Activated naive CD8-positive, alpha-beta T cell treated with anti-CD3 and anti-CD28 coated beads for 36 hours (primary cell): Measurements from ENCODE around the gene LARP4B. TPM values are rescaled to one million over a fixed set of nuclear protein-coding genes. Genes with fewer than 3 reads are reported as not detected.

Experiments
- DNase-seq: peaks from one replicate; pipeline ENCODE4 v3.0.0; 2021
- H3K27ac Mint-ChIP-seq: one replicate; pipeline ENCODE4 v1.8.0; 2022; ENCODE audit warnings: mild to moderate bottlenecking, moderate library complexity, mixed read lengths
- H3K27me3 Mint-ChIP-seq: one replicate; pipeline ENCODE4 v1.8.0; 2022; ENCODE audit warnings: mild to moderate bottlenecking, mixed read lengths
- H3K36me3 Mint-ChIP-seq: one replicate; pipeline ENCODE4 v1.8.0; 2021; ENCODE audit warnings: mild to moderate bottlenecking, mixed read lengths
- H3K4me1 Mint-ChIP-seq: one replicate; pipeline ENCODE4 v1.8.0; 2021; ENCODE audit warnings: mixed read lengths
- H3K4me3 Mint-ChIP-seq: one replicate; pipeline ENCODE4 v1.8.0; 2022; ENCODE audit warnings: mild to moderate bottlenecking, moderate library complexity, mixed read lengths
- H3K9me3 Mint-ChIP-seq: one replicate; pipeline ENCODE4 v1.8.0; 2022; ENCODE audit warnings: mixed read lengths
- total RNA-seq, 2 experiments: library from RNA; stranded (reverse); gene quantifications; one replicate each; pipeline ENCODE4 v1.2.3, GENCODE V29; 2021

Gene LARP4B
- 100 to 1,000 TPM; 106 to 114 TPM for total RNA-seq

DNA sequence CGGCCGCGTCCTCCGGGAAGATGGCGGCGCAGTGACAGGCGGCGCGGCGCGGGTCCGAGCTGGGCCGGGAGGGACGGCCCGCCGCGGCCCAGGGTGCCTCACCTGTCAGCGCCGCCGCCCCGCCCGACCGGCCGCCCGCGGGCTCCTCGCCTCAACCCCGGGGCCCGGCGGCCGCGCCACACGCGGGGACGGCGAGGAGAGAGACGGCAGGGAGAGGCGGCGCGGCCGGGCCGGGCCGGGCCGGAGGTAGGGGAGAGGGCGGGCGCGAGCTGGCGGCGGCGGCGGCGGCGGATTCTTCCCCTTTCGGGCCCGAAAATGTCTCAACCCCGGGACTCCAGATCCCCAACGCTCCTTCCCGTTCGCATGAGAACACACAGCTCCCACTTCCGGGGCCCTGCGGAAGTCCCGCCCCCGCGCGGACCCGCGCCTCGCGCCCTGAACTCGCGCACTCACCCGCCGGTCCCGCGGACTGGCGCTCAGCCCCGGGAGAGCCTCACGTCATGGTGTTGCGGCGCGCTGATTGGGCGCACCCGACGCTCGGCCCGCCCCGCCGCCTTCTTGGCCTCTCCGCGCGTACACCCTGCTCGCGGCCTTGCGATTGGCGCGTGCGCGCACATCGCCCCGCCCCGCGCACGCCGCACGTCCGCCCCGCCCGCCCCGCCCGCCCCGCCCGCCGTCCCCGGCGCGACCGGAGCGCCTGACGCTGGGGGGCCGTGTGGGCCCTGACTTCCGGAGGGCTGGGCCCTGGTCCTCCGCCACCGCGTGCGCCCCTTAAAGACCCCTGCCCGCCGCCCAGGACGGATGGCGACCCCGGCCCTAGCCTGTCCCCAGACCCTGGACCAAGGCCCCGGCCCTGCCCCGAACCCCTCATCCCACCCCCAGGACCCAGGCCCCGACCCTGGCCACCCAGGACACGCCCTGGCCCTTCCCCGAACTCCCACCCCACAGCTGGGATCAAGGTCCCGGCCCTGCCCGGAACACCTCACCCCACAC, at the start of gene LARP4B:
LARP4B (minus strand) TSS at position 380 of the 993 bp plus-strand sequence. CDS start 45,984 bp downstream, outside the sequence.
- Mint-ChIP-seq H3K27me3 (no peaks in the 10 kb centered on the region), H3K4me1 (peaks cover 33% of the 10 kb centered on the region), H3K9me3 (no peaks in the 10 kb centered on the region), H3K36me3 (peaks cover 25% of the 10 kb centered on the region), H3K27ac (peak within 1 kb of the TSS; percentile 93), H3K4me3 (peak within 1 kb of the TSS; percentile 95)
- DNase-seq: peak; percentile 99

DNA sequence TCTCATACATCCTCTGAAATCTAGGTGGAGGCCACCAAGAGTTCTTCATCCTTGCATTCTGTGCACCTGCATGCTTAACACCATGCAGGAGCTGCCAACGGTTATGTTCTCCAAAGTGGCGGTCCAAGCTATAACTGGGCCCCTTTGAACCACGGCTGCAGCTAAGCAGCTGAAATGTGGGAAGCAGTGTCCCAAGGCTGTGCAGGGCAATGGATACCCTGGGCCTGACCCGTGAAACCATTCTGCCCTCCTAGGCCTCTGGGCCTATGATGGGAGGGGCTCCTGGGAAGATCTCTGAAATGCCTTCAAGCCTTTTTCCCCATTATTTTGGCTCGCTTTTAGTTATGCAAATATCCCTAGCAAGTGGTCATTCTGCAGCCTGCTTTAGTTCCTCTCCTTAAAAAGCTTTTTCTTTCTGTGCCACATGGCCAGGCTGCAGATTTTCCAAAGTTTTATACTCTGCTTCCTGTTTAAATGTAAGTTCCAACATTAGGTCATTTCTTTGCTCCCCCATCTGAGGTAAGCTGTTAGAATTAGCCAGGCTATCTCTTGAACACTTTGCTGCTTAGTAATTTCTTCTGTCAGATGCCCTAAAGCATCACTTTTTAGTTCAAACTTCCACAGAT, 49.1 kb upstream of the LARP4B start:
- Mint-ChIP-seq H3K36me3 (peaks cover 25% of the 10 kb centered on the region), H3K4me1 (no peaks in the 10 kb centered on the region), H3K27me3 (no peaks in the 10 kb centered on the region), H3K4me3 (no peak overlapping the region), H3K27ac (no peak overlapping the region), H3K9me3 (peaks cover 20% of the 10 kb centered on the region)
- no peak for DNase-seq

DNA sequence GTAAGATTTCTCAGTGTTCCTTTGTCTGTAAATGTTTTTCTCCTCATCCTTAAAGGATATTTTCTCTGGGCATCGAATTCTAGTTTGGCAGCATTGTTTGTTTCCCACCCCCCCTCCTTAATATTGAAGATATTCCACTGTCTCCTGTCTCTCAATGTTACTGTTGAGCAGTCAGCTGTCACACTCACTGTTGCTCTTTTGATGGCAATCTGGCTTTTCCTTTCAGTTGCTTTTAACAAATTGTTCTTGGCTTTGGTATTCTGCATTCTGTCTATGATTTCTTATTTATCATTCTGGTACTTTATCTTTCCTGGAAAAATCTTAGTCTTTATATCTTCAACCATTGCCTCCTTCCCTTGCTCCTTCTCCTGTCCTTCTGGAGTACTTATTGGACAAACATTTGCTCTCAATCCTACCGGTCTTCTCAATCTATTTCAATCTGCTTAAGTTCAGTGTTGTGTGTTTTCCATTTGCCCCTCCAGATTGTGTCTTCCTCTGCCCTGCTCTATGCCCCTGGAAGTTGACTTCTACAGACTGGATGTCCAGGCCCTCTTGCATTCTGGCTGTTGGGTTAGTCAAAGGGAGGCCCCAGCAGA, 47.4 kb upstream of the LARP4B start:
- H3K27ac Mint-ChIP-seq: no peak overlapping the region
- no peaks in the 10 kb centered on the region for H3K4me1 Mint-ChIP-seq
- no peak for DNase-seq
- H3K27me3 Mint-ChIP-seq: no peaks in the 10 kb centered on the region
- H3K36me3 Mint-ChIP-seq: peaks cover 25% of the 10 kb centered on the region
- peaks cover 20% of the 10 kb centered on the region for H3K9me3 Mint-ChIP-seq
- no peak overlapping the region for H3K4me3 Mint-ChIP-seq

DNA sequence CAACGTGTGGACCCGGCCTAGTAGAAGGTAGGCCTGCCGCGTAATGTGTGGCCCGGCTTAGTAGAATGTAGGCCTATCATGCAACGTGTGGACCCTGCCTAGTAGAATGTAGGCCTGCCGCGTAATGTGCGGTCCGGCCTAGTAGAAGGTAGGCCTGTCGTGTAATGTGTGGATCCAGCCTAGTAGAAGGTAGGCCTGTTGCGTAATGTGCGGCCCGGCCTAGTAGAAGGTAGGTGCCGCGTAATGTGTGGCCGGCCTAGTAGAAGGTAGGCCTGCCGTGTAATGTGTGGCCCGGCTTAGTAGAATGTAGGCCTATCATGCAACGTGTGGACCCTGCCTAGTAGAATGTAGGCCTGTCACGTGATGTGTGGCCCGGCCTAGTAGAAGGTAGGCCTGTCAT, 44.8 kb upstream of the LARP4B start:
- Mint-ChIP-seq H3K36me3 (peaks cover 25% of the 10 kb centered on the region), H3K9me3 (peaks cover 20% of the 10 kb centered on the region), H3K27me3 (no peaks in the 10 kb centered on the region), H3K4me1 (no peaks in the 10 kb centered on the region), H3K27ac (no peak overlapping the region), H3K4me3 (no peak overlapping the region)
- DNase-seq: no peak

DNA sequence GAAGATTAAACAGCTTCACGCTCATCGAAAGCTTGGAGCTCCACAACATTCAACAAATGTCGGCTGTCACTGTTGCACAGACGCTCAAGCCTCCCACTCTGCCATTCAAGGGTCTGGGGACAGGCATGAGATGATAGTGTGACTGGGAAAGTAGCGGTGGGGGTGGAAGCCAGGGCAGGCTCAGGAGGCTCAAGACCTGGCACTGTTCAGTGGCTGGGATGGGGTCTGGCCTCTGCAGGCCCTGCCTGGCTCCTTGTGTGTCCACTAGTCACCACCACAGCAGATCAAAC, 43.2 kb upstream of the LARP4B start:
- DNase-seq: no peak
- Mint-ChIP-seq H3K4me3 (no peak overlapping the region), H3K27ac (no peak overlapping the region), H3K9me3 (peaks cover 12% of the 10 kb centered on the region), H3K4me1 (no peaks in the 10 kb centered on the region), H3K27me3 (peaks cover 5% of the 10 kb centered on the region), H3K36me3 (peaks cover 17% of the 10 kb centered on the region)

DNA sequence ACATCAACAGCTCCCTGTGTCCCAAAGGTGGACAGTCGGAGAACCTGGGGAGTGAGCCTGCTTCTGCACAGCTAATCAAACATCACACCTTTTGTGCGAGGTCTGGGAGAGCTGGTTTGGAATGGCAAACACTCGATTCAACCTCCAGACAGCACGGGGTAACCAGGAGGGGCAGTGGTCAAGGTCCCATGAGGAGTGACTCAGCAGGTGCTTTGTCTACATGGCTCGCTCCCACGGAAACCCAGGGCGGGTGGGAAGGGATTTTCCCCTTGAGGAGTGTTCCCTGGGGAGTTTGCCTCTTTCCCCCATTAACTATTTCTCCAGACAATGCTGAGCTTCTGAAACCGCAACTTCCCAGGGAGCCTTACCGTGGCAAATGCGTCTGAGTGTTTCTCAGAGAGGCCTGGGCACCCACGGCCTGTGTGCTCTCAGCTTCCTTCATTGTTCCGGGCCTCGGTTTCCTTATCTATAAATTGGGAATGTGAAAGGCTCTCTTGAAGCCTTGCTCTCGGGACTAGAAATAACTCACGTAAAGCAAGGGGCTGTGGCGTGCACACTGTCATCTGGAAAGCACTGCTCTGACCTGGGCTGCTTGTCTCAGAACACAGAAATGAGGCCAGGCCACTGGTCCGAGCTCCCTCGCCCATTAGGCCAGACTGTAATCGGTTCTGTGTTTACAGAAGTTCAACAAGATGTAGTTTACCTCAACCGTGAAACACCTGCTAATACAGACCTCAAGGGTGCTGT, 42.7 kb upstream of the LARP4B start:
- Mint-ChIP-seq H3K4me3 (no peak overlapping the region), H3K9me3 (peaks cover 10% of the 10 kb centered on the region), H3K27me3 (peaks cover 10% of the 10 kb centered on the region), H3K36me3 (peaks cover 12% of the 10 kb centered on the region), H3K4me1 (no peaks in the 10 kb centered on the region), H3K27ac (no peak overlapping the region)
- DNase-seq: no peak

DNA sequence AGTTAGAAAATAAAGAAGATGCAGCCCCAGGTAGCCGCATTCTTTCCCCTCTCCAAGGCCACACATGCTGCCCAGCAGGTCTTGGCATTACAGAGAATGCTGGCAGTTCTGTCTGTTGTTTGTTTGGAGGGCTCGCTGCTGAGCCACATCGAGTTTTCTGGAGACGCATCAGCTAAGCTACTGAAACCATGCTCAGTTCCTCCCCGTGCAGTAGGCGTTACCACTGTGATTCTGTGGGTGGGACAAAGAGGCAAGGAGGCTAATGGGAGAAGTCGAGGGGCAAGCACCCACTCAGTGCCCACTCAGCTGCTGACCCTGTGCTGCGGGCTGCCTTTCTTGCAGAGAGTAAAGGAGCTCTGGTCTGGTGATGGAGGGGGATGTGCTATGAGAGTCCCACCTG, 41.3 kb upstream of the LARP4B start:
- peaks cover 18% of the 10 kb centered on the region for H3K27me3 Mint-ChIP-seq

DNA sequence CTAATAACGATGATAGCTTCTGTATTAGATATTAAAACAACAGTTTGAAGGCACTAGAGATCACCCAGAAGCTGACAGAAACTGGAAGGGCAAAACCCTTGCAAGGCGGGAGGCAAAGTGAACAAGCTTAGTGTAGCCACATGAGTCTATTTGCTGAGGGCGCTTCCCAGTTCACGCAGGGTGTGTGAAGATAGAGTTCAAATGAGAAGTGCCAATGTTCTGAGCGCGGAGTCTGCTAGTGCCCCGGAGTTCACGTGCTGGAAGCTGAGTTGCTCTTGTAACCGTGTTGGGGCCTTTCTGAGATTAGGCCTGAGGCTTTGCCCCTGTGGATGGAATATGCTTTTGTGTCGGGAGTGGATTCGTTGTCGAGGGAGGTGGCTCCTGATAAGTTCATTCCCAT, 40.1 kb upstream of the LARP4B start:
- no peak for DNase-seq
- H3K27me3 Mint-ChIP-seq: peaks cover 18% of the 10 kb centered on the region
- H3K4me1 Mint-ChIP-seq: no peaks in the 10 kb centered on the region
- no peak overlapping the region for H3K27ac Mint-ChIP-seq
- peaks cover 3% of the 10 kb centered on the region for H3K36me3 Mint-ChIP-seq
- no peak overlapping the region for H3K4me3 Mint-ChIP-seq
- H3K9me3 Mint-ChIP-seq: no peaks in the 10 kb centered on the region

More for the DNA sequence above, 41.3 kb upstream of the LARP4B start:
- Mint-ChIP-seq H3K27ac (no peak overlapping the region), H3K36me3 (peaks cover 5% of the 10 kb centered on the region), H3K4me1 (no peaks in the 10 kb centered on the region), H3K4me3 (no peak overlapping the region), H3K9me3 (peaks cover 2% of the 10 kb centered on the region)
- no peak for DNase-seq

DNA sequence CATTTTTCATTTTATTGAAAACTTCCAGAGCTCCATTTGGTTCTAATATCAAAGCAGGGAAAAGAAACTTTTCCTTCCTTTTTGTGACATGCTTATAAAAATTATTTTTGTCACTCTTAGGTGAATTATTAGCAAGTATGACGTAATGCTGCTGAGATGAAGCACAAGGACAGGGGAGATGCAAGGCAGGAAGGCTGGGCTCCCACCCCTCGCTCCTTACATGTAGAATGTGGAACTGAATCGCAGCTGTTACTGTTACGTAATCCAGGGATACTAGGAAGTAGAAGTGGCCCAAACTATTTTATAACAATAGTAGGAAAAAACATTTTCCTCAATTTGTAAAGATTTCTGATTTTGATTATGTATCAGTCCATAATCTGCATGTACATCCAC, 39.6 kb upstream of the LARP4B start:
- no peaks in the 10 kb centered on the region for H3K4me1 Mint-ChIP-seq
- DNase-seq: no peak
- no peaks in the 10 kb centered on the region for H3K9me3 Mint-ChIP-seq
- H3K36me3 Mint-ChIP-seq: no peaks in the 10 kb centered on the region
- no peak overlapping the region for H3K27ac Mint-ChIP-seq
- H3K4me3 Mint-ChIP-seq: no peak overlapping the region
- H3K27me3 Mint-ChIP-seq: peaks cover 18% of the 10 kb centered on the region

DNA sequence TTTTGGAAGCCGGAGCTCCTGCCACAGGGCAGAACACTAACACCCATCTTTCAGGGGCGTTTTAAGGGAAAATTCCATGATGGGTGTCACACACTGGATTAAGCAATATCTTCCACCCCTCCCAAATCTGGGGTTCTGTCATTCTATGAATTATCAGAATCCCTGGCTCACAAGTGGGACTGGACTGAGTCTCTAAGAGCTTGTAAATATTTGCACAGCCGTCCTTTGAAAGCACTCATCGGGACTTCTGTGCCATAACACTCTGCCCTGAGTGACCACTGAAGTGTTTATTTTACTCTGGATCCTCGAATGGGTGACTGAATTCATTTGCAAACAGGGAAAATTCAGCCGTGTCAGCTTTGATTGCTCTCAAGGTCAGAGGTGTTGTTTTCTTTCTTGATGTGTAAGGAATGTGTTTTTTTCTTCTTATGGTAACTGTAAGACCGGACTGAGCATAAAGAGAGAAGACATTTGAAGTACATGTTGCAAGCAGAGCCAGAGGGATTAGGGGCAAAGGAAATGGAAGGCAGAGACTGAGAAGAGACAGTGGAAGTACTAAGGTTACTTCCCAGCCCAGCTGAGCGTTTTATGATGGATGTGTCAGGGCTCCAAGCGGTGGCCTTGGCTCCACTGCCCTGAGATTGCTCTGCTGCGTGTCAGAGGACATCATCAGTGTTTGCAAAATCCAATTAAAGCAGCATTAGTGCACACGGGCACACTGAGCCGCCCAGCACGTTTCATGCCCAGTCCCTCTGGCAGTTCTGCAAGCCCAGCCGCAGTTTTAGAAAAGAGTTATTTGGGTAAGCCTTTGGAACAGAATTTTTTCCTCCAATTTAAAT, 39.0 kb upstream of the LARP4B start:
- Mint-ChIP-seq H3K9me3 (no peaks in the 10 kb centered on the region), H3K36me3 (no peaks in the 10 kb centered on the region), H3K27me3 (peaks cover 18% of the 10 kb centered on the region), H3K27ac (no peak overlapping the region), H3K4me1 (no peaks in the 10 kb centered on the region), H3K4me3 (no peak overlapping the region)
- DNase-seq: no peak

DNA sequence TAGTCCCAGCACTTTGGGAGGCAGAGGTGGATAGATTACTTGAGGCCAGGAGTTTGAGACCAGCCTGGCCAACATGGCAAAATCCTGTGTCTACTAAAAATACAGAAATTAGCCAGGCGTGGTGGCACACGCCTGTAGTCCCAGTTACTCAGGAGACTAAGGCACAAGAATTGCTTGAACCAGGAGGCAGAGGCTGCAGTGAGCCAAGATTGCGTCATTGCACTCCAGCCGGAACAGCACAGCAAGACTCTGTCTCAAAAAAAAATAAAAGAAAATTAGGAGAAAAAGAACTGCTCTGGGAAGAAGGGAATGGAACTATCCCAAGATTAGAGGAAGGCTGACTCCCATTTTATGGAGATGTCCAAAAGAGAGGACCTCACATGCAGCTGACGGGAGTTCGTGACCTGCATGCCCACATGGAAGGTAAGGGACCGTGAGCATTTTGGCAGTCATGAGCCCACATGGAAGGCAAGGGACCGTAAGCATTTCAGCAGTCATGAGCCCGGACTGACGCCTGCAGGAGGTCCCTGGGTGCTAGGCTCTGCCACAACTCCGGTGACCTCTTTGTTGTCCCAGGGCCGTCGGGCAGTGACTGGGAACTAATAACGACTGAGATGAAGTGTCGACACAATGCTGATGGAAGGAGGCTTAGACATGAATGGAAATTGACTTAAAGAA, 38.1 kb upstream of the LARP4B start:
- no peaks in the 10 kb centered on the region for H3K9me3 Mint-ChIP-seq
- H3K27ac Mint-ChIP-seq: no peak overlapping the region
- H3K36me3 Mint-ChIP-seq: no peaks in the 10 kb centered on the region
- peaks cover 18% of the 10 kb centered on the region for H3K27me3 Mint-ChIP-seq
- H3K4me3 Mint-ChIP-seq: no peak overlapping the region
- H3K4me1 Mint-ChIP-seq: no peaks in the 10 kb centered on the region
- DNase-seq: no peak

DNA sequence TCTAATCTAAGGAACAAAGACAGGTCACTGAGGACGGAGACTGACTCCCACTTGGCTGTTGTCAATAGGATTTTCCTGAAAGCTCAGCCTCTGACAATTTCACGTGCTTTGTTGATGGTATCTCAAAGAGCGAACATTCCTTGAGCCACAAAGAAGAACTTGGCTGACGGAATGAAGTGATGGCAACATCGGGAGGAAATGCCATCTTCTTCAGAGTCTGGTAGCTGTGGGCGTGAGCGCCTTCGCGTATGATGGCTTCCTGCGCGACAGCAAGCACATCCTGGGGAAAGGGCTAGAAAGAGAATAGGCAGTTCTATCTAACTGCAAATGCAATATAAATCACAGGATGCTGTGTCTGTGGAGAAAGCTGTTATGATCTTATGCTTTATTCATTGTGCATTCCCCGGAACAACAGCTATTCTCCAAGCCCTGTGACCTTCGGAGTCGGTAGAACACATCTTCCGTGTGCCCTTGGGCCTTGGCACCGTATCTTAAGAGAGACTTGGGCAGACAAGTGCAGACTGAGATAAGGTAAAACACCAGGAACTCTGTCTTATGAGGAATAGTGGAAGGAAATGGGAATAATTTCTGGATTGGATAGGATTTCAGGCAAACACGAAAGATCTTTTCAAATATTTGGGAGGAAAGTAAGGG, 37.2 kb upstream of the LARP4B start:
- Mint-ChIP-seq H3K27me3 (peaks cover 18% of the 10 kb centered on the region), H3K27ac (no peak overlapping the region), H3K9me3 (no peaks in the 10 kb centered on the region), H3K4me1 (no peaks in the 10 kb centered on the region), H3K4me3 (no peak overlapping the region), H3K36me3 (no peaks in the 10 kb centered on the region)
- no peak for DNase-seq

DNA sequence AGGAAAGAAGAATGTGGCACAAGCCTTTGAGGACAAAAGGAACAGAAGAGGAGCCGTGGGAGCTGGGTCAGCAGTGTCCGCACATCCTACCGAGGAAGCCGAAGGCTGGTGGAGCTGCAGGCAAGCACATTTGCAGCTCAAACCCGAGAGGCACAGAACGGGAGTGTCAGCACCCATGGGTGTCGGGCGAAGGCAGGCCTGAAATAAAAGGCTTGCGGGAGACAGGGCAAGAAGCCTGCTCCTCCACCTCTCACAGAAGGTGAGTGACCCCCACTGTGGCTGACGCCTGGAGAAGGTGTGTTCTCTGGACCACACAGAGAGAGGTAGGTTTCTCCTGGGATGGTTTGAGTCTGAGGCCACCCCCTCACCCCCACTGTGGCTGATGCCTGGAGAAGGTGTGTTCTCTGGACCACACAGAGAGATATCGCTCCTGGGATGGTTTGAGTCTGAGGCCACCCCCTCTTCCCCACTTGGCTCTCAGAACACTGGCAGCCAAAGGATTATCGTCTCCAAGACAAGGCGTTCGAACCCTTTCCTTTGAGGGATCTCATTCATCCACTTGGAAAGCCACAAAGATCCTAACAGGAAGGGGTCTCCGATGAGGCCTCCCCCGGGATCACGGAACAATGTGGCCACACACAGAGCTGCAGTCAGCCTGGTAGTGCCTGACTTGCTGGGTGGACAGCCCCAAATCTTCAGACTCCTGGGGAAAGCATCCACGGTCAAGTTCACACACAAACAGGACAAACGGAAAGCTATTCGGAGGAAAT, 35.1 kb upstream of the LARP4B start:
- Mint-ChIP-seq H3K36me3 (no peaks in the 10 kb centered on the region), H3K27me3 (peaks cover 18% of the 10 kb centered on the region), H3K4me1 (no peaks in the 10 kb centered on the region), H3K4me3 (no peak overlapping the region), H3K27ac (no peak overlapping the region), H3K9me3 (no peaks in the 10 kb centered on the region)
- DNase-seq: no peak
